ENCODE data around the gene GON4L.
A peak's percentile ranks its signal among the peaks of the same experiment; 100 is the strongest.

GON4L gene

DNA sequence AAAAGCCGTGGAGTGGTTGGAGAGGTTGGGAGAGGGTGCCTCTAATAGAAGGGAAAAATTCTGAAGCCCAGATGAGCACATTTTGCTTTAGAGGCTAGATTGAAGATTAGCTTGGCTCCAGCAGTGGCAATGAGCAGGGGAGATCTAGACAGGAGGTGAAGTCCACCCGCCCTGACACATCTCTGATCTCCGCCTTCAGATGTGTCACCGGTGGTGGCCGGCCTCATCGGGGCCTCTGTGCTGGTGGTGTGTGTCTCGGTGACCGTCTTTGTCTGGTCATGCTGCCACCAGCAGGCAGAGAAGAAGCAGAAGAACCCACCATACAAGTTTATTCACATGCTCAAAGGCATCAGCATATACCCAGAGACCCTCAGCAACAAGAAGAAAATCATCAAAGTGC, 10.8 kb upstream of the GON4L start:
- no peaks in the 10 kb centered on the region for H3K9me3 ChIP-seq (ENCODE audit: control insufficient read depth, insufficient read depth, low read depth, low read length)
- no peak overlapping the region for H3K27ac ChIP-seq (ENCODE audit: extremely low read depth, low read depth, low read length)
- H3K4me3 ChIP-seq (ENCODE audit: low read depth, low read length), result no peak overlapping the region
- CTCF ChIA-PET, result no interaction called here
- POLR2A ChIA-PET, result interaction anchor here (1.3 kb wide), 1 partner anchor 11 kb away, joined by 3 read pairs; the partner anchor contains the start of gene GON4L
- TF ChIP-seq ZNF610 (tag by site-specific recombination; IDR thresholded peaks at IDR 0.05; ENCODE audit: borderline replicate concordance) (no peak), ZNF19 (tag by site-specific recombination; IDR thresholded peaks at IDR 0.05; ENCODE audit: low read depth) (no peak), HOXA7 (CRISPR knock-in tag; IDR thresholded peaks at IDR 0.05; ENCODE audit: borderline replicate concordance) (no peak), OVOL3 (tag by site-specific recombination; IDR thresholded peaks at IDR 0.05) (no peak)
- TF ChIP-seq, protein P1, sequence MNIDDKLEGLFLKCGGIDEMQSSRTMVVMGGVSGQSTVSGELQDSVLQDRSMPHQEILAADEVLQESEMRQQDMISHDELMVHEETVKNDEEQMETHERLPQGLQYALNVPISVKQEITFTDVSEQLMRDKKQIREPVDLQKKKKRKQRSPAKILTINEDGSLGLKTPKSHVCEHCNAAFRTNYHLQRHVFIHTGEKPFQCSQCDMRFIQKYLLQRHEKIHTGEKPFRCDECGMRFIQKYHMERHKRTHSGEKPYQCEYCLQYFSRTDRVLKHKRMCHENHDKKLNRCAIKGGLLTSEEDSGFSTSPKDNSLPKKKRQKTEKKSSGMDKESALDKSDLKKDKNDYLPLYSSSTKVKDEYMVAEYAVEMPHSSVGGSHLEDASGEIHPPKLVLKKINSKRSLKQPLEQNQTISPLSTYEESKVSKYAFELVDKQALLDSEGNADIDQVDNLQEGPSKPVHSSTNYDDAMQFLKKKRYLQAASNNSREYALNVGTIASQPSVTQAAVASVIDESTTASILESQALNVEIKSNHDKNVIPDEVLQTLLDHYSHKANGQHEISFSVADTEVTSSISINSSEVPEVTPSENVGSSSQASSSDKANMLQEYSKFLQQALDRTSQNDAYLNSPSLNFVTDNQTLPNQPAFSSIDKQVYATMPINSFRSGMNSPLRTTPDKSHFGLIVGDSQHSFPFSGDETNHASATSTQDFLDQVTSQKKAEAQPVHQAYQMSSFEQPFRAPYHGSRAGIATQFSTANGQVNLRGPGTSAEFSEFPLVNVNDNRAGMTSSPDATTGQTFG (tag by site-specific recombination; IDR thresholded peaks at IDR 0.05; ENCODE audit: borderline replicate concordance), result no peak
- TF ChIP-seq, protein P2, sequence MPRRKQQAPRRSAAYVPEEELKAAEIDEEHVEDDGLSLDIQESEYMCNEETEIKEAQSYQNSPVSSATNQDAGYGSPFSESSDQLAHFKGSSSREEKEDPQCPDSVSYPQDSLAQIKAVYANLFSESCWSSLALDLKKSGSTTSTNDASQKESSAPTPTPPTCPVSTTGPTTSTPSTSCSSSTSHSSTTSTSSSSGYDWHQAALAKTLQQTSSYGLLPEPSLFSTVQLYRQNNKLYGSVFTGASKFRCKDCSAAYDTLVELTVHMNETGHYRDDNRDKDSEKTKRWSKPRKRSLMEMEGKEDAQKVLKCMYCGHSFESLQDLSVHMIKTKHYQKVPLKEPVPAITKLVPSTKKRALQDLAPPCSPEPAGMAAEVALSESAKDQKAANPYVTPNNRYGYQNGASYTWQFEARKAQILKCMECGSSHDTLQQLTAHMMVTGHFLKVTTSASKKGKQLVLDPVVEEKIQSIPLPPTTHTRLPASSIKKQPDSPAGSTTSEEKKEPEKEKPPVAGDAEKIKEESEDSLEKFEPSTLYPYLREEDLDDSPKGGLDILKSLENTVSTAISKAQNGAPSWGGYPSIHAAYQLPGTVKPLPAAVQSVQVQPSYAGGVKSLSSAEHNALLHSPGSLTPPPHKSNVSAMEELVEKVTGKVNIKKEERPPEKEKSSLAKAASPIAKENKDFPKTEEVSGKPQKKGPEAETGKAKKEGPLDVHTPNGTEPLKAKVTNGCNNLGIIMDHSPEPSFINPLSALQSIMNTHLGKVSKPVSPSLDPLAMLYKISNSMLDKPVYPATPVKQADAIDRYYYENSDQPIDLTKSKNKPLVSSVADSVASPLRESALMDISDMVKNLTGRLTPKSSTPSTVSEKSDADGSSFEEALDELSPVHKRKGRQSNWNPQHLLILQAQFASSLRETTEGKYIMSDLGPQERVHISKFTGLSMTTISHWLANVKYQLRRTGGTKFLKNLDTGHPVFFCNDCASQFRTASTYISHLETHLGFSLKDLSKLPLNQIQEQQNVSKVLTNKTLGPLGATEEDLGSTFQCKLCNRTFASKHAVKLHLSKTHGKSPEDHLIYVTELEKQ (tag by site-specific recombination; IDR thresholded peaks at IDR 0.05; ENCODE audit: borderline replicate concordance), result no peak
- H3K4me1 ChIP-seq (ENCODE audit: control insufficient read depth, insufficient read depth, low read length), result peaks cover 2% of the 10 kb centered on the region; the same call in 1 of the 2 replicates
- H3K36me3 ChIP-seq (ENCODE audit: control insufficient read depth in 2 of 2, insufficient read depth in 1 of 2, low read length in 2 of 2), result no peaks in the 10 kb centered on the region

DNA sequence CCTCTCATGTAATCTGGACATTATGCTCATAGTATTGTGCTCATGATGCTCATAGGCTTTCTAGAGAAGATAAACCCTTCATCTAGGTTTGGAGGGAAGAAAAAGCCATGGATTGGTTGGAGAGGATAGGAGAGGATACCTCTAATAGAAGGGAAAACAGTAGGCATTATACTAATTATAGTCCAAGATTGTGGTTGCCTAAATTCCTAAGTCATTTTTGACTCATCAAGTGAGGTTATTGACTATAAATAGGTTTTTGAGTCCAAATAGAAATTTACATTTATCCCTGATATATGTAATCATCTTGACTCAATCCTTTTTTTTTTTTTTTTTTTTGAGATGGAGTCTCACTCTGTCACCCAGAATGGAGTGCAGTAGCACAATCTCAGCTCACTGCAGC, 7.4 kb upstream of the GON4L start:
- Histone ChIP-seq H3K9me3 (ENCODE audit: control insufficient read depth, insufficient read depth, low read depth, low read length) (no peaks in the 10 kb centered on the region), H3K4me1 (ENCODE audit: control insufficient read depth, insufficient read depth, low read length) (no peaks in the 10 kb centered on the region), H3K27ac (ENCODE audit: extremely low read depth, low read depth, low read length) (no peak overlapping the region), H3K4me3 (ENCODE audit: low read depth, low read length) (no peak overlapping the region), H3K36me3 (ENCODE audit: control insufficient read depth in 2 of 2, insufficient read depth in 1 of 2, low read length in 2 of 2) (no peaks in the 10 kb centered on the region)
- CTCF ChIA-PET, result no interaction called here
- TF ChIP-seq GLI4 (tag by site-specific recombination; IDR thresholded peaks at IDR 0.05) (no peak), SP7 (tag by site-specific recombination; IDR thresholded peaks at IDR 0.05) (peak; percentile 54; the same call in 1 of the 2 replicates)
- POLR2A ChIA-PET, result no interaction called here

DNA sequence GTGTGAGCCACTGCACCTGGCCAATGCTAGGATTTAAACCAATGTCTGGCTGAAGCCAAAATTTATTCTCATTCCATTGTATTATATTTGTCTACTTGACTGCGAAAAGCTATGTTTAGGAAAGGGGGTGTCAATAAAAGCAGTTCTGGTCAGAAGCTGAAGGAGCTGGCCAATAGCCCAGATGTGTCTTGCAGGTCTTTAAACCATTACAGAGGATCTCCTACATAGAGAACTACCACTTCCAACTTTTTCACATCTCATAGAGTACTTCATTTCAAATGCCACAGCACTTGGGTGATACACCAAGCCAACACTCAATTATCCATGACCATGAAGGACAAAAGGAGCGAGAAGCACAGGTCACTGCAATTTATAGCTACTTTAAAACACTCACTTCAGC, 4.9 kb upstream of the GON4L start:
- ChIA-PET CTCF (interaction anchor here (0.6 kb wide), 1 partner anchor 46 kb away, joined by 3 read pairs; no protein-coding TSS in a partner anchor), POLR2A (no interaction called here)
- no peak overlapping the region for H3K27ac ChIP-seq (ENCODE audit: extremely low read depth, low read depth, low read length)
- TF ChIP-seq ZNF529 (tag by site-specific recombination; IDR thresholded peaks at IDR 0.05; ENCODE audit: insufficient replicate concordance) (no peak), ZNF530 (tag by site-specific recombination; IDR thresholded peaks at IDR 0.05; ENCODE audit: low read depth) (no peak), ZNF341 (tag by site-specific recombination; IDR thresholded peaks at IDR 0.05; ENCODE audit: low read depth) (no peak), ZNF677 (tag by site-specific recombination; IDR thresholded peaks at IDR 0.05) (no peak), PRDM1 (tag by site-specific recombination; IDR thresholded peaks at IDR 0.05) (no peak), ZNF792 (tag by site-specific recombination; IDR thresholded peaks at IDR 0.05) (no peak), ZNF501 (tag by site-specific recombination; IDR thresholded peaks at IDR 0.05) (no peak), ZNF76 (tag by site-specific recombination; IDR thresholded peaks at IDR 0.05; ENCODE audit: borderline replicate concordance, low read depth) (no peak)
- TF ChIP-seq, protein P3, sequence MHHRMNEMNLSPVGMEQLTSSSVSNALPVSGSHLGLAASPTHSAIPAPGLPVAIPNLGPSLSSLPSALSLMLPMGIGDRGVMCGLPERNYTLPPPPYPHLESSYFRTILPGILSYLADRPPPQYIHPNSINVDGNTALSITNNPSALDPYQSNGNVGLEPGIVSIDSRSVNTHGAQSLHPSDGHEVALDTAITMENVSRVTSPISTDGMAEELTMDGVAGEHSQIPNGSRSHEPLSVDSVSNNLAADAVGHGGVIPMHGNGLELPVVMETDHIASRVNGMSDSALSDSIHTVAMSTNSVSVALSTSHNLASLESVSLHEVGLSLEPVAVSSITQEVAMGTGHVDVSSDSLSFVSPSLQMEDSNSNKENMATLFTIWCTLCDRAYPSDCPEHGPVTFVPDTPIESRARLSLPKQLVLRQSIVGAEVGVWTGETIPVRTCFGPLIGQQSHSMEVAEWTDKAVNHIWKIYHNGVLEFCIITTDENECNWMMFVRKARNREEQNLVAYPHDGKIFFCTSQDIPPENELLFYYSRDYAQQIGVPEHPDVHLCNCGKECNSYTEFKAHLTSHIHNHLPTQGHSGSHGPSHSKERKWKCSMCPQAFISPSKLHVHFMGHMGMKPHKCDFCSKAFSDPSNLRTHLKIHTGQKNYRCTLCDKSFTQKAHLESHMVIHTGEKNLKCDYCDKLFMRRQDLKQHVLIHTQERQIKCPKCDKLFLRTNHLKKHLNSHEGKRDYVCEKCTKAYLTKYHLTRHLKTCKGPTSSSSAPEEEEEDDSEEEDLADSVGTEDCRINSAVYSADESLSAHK (tag by site-specific recombination; IDR thresholded peaks at IDR 0.05), result no peak
- TF ChIP-seq, protein P2 (tag by site-specific recombination; IDR thresholded peaks at IDR 0.05; ENCODE audit: borderline replicate concordance), result no peak
- TF ChIP-seq, protein P4, sequence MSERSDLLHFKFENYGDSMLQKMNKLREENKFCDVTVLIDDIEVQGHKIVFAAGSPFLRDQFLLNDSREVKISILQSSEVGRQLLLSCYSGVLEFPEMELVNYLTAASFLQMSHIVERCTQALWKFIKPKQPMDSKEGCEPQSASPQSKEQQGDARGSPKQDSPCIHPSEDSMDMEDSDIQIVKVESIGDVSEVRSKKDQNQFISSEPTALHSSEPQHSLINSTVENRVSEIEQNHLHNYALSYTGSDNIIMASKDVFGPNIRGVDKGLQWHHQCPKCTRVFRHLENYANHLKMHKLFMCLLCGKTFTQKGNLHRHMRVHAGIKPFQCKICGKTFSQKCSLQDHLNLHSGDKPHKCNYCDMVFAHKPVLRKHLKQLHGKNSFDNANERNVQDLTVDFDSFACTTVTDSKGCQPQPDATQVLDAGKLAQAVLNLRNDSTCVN (tag by site-specific recombination; optimal IDR thresholded peaks at IDR 0.05), result no peak

More for the DNA sequence above, 4.9 kb upstream of the GON4L start:
- Histone ChIP-seq H3K4me3 (ENCODE audit: low read depth, low read length) (no peak overlapping the region), H3K36me3 (ENCODE audit: control insufficient read depth in 2 of 2, insufficient read depth in 1 of 2, low read length in 2 of 2) (no peaks in the 10 kb centered on the region), H3K4me1 (ENCODE audit: control insufficient read depth, insufficient read depth, low read length) (no peaks in the 10 kb centered on the region), H3K9me3 (ENCODE audit: control insufficient read depth, insufficient read depth, low read depth, low read length) (no peaks in the 10 kb centered on the region)

Measured in HEK293 (cell line).